ENCODE data around the gene EIF4E3.

- TF ChIP-seq CTCF (conservative IDR thresholded peaks at IDR 0.05 in 1 of 2, IDR thresholded peaks at IDR 0.05 in 1 of 2; ENCODE audit: low read depth in 1 of 2, low read length in 2 of 2), result no peak
- no peak for TF ChIP-seq EZH2 (IDR thresholded peaks at IDR 0.05; ENCODE audit: low read length, missing control alignments)
Observed at GRCh38 chr3:71629289-71629688, 95.9 kb downstream of the EIF4E3 start.
